ENCODE results near the gene PAPOLG. TPM values are rescaled to one million over a fixed set of nuclear protein-coding genes. Genes with fewer than 3 reads are reported as not detected.
A peak's percentile ranks its signal among the peaks of the same experiment; 100 is the strongest.

The PAPOLG gene
- 16.1 TPM for total RNA-seq
- long read RNA-seq, full-length matches to known transcripts, result 3 of 9 reads
- long read RNA-seq, partial matches to known transcripts, result 3 of 9 reads
- long read RNA-seq, other reads (novel, unspliced or antisense), result 3 of 9 reads

DNA sequence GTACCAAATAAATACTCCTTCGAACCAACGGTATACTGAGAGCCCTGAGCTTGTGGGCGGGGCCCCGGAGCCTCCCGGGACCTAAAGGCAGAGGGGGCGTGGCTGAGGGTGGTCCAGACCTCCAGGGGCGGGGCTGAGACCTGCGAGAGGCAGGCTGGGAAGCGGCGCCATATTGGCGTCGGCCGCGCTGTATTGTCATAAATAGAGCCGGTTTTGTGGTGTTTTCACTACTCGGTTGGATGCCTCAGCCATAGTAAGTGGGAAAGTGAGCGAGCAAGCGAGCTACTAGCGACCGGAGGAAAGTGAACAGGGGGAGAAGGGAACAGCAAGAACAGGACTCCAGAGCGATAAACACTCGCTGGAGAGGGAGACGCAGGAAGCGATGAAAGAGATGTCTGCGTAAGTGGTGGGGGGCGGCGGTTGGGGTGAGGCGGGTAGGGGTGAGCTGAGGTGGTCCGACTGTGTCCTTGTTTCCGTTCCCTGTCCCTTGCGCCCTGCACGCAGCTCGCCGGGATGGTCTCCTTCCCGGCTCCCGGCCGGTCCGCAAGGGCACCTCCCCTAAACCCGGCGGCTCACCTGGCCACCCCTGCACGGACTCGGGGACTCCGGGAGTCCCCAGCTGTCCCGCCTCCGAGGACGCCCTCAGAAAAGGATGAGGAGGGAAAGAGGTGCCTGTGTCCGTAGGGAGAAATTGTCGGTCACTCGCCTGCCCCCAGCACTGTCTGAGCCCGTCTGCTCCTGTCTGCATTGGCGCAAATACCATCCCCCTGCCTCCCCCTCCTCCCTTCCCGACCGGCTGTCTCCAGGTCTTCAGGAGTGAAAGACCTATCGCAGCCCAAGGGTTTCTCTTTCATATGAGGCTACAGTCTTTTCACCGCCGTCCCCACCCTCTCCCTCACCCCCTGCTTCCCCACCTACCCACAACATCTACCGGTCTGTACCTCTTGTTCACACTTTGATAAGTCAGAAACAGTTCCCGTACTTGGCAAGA lies at the start of gene PAPOLG:
Gene PAPOLG, plus strand, starts transcription at position 172 of the 991 bp plus-strand sequence. Its CDS starts 211 bp downstream, at position 383.
- ATAC-seq, result peak; percentile 100
- Histone ChIP-seq H3K4me1 (peaks cover 34% of the 10 kb centered on the region), H3K27me3 (ENCODE audit: low read depth) (no peaks in the 10 kb centered on the region), H3K9me3 (no peaks in the 10 kb centered on the region), H3K4me3 (peak within 1 kb of the TSS; percentile 96), H3K36me3 (peaks cover 15% of the 10 kb centered on the region), H3K27ac (peak within 1 kb of the TSS; percentile 80)
- TF ChIP-seq, protein P1, sequence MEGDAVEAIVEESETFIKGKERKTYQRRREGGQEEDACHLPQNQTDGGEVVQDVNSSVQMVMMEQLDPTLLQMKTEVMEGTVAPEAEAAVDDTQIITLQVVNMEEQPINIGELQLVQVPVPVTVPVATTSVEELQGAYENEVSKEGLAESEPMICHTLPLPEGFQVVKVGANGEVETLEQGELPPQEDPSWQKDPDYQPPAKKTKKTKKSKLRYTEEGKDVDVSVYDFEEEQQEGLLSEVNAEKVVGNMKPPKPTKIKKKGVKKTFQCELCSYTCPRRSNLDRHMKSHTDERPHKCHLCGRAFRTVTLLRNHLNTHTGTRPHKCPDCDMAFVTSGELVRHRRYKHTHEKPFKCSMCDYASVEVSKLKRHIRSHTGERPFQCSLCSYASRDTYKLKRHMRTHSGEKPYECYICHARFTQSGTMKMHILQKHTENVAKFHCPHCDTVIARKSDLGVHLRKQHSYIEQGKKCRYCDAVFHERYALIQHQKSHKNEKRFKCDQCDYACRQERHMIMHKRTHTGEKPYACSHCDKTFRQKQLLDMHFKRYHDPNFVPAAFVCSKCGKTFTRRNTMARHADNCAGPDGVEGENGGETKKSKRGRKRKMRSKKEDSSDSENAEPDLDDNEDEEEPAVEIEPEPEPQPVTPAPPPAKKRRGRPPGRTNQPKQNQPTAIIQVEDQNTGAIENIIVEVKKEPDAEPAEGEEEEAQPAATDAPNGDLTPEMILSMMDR (IDR thresholded peaks at IDR 0.05), result no peak
- intact Hi-C loops (cut with DNase I), result no loop called here
- DNase-seq, result peak; percentile 99

DNA sequence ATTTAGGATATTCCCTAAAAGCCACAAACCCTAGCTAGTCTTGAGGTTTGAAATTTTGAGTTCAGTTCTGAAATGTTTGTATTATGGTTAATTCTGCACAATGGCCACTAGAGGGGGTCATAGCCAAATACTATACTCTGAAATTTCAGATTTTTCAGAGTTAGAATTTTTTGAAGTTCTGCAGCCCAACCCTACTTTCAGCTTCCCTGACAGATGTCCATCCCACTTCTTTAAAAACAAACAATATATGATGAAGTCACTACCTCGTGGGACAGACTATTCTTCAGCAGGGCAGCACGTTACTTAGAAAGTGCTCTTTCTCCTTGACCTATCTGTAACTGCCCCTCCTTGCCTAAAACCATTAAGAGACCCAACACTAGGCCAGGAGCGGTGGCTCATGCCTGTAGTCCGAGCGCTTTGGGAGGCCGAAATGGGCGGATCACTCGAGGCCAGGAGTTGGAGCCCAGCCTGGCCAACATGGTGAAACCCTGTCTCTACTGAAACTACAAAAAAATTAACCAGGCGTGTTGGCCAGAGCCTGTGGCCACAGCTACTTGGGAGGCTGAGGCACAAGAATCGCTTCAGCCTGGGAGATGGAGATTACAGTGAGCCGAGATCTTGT lies 48.2 kb upstream of the PAPOLG start:
- Histone ChIP-seq H3K4me1 (no peaks in the 10 kb centered on the region), H3K36me3 (no peaks in the 10 kb centered on the region)
- DNase-seq, result no peak

DNA sequence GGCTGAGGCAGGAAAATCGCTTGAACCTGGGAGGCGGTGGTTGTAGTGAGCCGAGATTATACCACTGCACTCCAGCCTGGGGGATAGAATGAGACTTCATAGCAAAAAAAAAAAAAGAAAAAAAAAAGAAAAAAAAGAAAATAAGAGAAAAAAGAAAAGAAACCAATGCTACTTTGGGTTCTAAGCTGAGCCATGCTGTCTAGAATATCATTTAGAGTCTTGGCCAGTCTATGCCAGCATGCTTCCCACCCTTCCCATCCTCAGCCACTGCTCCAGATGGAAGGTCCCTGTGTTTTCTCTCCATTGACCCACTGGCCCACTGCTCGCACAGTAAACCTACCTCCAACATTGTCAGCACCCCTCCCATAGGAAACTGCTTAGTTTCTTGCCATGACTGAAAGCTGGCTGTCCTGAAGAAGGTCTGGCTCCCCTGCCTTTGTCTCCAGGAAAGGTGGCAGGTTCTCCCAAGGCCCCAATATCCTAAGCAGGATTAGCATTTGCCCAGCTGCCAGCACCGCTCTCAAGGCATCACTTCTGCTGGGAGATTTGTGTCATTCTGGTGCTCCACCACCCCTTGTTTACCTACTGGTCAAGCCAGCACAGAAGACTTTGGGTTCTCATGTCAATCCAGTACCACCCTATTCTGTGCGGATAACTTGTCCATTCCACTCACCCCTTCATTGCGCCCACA lies 47.3 kb upstream of the PAPOLG start:
- no peaks in the 10 kb centered on the region for H3K36me3 ChIP-seq
- no peak overlapping the region for H3K4me3 ChIP-seq
- TF ChIP-seq, protein P1 (IDR thresholded peaks at IDR 0.05), result no peak
- intact Hi-C loops (cut with DNase I), result loop anchor here (5.0 kb wide), 1 partner anchor 289 kb away; no protein-coding TSS in a partner anchor
- no peak for DNase-seq
- H3K4me1 ChIP-seq, result no peaks in the 10 kb centered on the region
- H3K27me3 ChIP-seq (ENCODE audit: low read depth), result no peaks in the 10 kb centered on the region
- no peak overlapping the region for H3K27ac ChIP-seq
- H3K9me3 ChIP-seq, result no peaks in the 10 kb centered on the region
- no peak for ATAC-seq

More for the DNA sequence above, 48.2 kb upstream of the PAPOLG start:
- Histone ChIP-seq H3K4me3 (no peak overlapping the region), H3K9me3 (no peaks in the 10 kb centered on the region), H3K27me3 (ENCODE audit: low read depth) (no peaks in the 10 kb centered on the region), H3K27ac (no peak overlapping the region)
- peak; percentile 64 to 71 for ATAC-seq
- intact Hi-C loops (cut with DNase I), result loop anchor here (5.0 kb wide), 1 partner anchor 289 kb away; no protein-coding TSS in a partner anchor
- TF ChIP-seq, protein P1 (IDR thresholded peaks at IDR 0.05), result peak; percentile 70

DNA sequence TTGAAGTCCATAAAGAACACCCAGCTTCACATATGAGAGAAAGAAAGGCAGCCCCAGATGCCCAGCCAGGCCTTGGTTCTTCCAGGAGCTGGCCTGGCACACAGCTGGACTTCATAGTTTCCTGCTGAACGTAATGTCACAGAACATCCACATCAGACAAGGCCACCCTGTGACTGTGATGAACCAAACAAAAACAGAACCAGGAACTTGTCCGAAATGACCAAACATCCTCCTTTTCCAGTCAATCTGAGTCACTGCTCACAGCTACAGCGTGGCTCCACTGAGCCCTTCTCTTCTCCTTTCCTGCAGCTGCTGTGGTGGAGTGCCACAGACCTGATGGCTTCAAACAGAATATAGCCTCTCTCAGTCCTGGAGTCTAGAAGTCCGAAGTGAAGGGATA lies 45.4 kb upstream of the PAPOLG start:
- Histone ChIP-seq H3K4me3 (no peak overlapping the region), H3K36me3 (no peaks in the 10 kb centered on the region), H3K9me3 (no peaks in the 10 kb centered on the region), H3K27me3 (ENCODE audit: low read depth) (no peaks in the 10 kb centered on the region), H3K4me1 (no peaks in the 10 kb centered on the region), H3K27ac (peak overlapping the region; percentile 19)
- DNase-seq (no peak), ATAC-seq (peak; percentile 62 to 84)
- TF ChIP-seq, protein P1 (IDR thresholded peaks at IDR 0.05), result no peak
- intact Hi-C loops (cut with DNase I), result no loop called here

DNA sequence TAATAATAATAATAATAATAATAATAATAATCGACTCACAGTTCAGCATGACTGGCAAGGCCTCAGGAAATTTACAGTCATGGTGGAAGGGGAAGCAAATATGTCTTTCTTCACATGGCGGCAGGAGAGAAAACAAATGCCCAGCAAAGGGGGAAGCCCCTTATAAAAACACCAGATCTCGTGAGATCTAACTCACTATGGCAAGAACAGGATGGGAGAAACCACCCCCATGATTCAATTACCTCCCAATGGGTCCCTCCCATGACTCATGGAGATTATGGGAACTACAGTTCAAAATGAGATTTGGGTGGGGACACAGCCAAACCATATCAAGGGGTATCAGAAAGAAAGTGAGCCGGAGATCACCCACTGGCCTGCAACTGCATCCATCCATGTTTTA lies 40.5 kb upstream of the PAPOLG start:
- no peak for DNase-seq
- Histone ChIP-seq H3K9me3 (no peaks in the 10 kb centered on the region), H3K4me1 (no peaks in the 10 kb centered on the region), H3K27me3 (ENCODE audit: low read depth) (no peaks in the 10 kb centered on the region), H3K36me3 (no peaks in the 10 kb centered on the region), H3K27ac (no peak overlapping the region), H3K4me3 (no peak overlapping the region)
- no peak for ATAC-seq
- intact Hi-C loops (cut with DNase I), result no loop called here
- TF ChIP-seq, protein P1 (IDR thresholded peaks at IDR 0.05), result no peak
